TTC549 (cell line): ENCODE results near the gene POLG2.

Experiments used
- FAIRE-seq: peaks from 2 replicates; lab custom pipeline; 2012; peaks lifted over from hg19 to GRCh38; lab: Jason Lieb, UNC

The POLG2 gene

DNA sequence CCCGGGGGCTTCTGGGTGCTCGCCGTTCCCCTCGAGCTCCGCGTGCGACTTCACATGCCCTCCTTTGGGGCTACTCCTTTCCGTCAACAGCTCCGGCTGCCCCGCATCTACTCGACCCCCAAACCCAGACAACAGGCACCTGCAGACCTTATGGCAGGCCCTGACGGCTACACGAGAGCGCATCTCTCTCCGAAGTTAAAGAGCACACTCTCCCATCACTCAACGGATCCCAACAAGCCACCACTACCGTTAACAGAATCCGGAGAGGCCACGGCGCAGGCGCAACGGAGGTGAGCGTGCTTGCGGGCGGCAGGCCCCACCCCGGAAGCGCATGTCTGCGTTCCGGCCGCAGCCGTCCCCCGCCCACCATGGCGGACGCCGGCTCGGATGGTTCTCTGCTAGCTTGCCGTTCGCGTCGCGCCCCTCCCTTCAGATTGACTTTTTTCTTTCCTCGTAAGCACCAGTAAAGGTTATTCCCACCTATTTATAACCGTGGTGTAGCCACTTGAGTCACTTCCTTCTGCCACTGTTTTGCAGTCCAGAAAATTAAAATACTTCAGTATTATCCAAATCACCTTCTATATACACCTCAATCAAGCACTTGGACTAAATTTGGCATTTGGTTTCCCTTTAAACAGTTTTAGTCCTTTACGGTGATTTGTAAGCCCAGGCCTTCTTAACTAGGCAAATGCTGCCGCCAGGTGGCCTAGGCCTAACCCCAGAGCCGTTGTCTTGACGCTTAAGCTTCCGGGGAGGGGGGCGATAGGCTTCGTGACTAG, at the start of gene POLG2:
TSS of gene POLG2 (minus strand) at position 269 of the 779 bp plus-strand sequence. CDS start at position 183, 86 bp downstream.
- no peak for FAIRE-seq

DNA sequence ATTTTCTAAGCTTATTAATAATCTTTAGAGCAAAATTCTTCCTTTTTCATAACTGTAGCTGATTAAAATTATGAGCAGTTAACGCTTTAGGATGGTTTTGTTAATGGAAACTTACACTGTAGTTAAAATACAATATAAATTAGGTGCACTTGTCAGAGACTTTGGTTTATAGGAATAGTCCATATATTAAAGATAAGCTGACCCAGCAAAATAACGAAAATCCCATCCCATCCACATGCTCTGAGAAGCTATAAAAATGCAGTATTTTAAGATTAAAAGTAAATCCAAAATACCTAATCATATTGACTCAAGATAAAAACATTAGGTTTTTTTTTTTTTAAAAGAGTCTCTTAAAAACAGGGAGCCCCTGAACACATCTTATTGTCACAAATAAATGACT, 47.9 kb upstream of the POLG2 start:
- no peak for FAIRE-seq

DNA sequence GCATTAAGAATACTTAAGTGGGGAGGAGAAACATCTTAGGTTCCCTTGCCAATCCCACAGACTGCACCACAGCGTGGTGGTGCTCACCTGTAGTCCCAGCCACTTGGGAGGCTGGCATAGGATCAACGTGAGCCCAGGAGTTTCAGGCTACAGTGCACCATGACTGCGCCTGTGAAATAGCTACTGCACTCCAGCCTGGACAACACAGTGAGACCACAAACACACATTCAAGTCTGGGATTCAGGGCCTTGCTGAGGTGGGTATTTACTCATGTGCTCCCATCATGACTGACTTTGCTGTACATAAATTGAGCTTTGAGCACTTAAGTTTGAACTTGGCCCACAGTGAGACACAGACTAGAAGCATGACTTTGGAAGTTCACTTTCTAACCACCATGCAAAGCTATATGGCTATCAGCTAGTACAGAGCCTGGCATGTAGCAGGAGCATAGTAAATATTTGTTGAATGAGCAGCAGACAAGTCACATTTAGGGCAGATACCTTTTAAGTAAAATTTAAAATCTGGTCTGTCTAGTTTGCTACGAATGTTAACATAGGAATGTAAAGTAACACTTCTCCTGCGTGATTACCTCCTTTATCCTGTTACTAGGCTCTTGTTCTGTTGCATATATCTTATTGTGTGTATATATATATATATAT, 43.4 kb upstream of the POLG2 start:
- no peak for FAIRE-seq

DNA sequence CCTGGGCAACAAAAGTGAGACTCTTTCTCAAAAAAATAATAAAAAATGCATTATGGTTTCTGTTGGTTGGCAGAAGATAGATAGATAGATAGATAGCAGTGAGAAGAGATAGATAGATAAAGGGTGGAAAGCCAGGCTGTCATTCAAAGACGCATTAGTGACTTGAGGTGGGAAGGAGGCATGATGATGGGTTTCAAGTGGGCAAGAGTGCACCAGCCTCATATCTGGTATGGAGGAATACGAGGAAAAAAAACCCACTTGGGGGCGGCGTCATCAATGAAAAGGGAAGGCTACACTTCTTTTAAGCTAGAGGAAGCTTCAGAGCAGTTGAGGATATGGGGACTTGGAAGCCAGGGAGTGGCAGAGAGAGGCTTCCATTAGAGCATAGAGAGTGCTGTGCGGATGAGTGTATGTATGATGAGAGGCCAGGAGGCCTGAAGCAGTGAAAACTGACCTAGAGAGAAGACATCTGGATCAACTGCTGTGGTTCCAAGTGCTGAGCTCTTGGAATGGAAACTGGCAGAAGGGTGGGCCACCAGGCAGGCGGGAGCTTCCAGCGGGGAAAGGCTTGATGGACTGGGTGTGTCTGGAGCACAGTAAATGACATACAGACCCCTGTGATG, 41.8 kb upstream of the POLG2 start:
- FAIRE-seq = no peak

DNA sequence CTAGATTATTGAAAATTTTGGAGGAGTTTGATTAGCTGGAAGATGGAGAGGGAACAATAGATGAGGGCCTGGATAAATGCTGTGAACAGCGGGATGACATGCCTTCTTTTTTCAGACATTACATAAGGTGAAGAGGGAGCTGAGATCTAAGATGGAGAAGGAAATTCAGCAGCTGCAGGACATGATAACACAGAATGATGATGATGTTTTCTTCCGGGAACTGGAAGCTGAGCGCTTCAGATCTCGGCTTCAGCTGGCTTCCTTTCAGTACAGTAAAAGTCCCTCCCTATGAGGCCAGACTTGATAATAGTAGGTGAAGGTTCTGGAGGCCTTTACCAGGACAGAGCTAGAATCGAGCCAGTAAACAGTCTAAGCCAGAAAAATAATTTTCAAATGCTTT, 40.6 kb upstream of the POLG2 start:
- no peak for FAIRE-seq

DNA sequence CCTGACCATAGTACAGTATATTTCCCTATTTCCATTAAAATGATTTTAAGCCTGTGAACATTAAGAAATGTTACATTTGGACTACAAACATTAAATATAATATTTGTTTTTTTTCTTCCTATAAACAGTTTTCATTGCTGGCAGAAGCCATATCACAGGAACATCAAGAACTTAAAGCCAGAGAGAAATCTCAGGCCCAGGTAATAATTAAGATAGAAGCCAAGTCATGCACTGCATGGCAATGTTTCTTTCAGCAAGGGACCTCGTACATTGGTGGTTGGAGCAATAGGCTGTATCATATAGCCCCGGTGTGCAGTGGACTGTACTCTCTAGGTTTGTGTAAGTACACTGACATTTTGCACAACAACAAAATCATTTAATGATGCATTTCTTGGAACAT, 40.1 kb upstream of the POLG2 start:
- FAIRE-seq = no peak

DNA sequence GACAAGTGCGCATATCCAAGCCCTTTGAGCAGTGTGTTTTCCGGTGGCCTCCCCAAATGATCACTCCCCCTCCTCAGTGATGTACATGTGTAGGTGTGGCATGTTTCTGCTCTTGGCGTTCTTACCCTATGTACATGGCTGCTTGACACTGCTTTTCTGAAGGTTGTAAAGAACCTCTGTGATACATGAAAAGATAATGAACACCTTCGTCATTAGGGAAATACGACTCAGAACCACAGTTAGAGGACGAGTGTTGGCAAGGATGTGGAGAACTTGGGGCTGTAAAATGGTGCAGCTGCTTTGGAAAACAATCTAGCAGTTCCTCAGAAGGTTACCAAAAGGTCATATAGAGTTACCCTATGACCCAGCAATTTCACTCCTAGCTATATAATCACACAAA, 38.5 kb upstream of the POLG2 start:
- FAIRE-seq = no peak

DNA sequence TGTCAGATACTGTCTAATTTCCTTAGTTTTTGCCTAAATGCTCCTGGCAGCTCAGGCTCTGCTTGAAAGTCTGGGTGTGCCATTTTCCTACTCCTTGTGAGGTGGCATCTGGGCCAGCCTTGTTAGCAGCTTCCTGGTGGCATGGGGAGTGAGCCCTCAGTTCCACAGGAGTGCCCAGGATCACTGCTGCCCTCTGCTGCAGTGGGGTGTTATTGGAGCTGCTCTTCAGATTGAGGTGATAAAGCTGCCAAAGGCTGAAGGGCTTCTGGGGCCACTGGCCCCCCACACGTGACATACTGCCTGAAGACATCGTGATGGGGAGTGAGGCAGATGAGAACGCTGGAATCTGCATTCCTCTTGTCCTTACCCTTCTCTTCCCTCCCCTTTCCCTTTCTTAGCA, 37.3 kb upstream of the POLG2 start:
- no peak for FAIRE-seq

DNA sequence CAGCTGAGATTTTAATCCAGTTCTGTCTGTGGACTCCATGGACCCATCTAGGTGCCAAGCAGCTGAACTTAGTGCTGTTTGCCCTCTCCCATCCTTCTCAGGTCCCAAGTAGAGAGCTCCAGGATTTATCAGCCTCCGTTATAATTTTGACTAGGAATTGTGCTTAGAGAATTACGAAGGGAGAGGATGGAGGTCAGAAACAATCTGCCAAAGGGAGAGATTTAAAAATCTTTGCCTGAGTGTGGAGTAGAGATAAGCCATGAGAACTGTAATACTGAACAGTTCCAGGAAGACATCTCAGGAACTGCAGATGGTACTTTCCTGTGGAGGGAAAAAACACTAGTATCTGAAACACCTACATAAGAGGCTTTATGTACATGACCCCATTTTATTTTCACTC, 36.9 kb upstream of the POLG2 start:
- no peak for FAIRE-seq

DNA sequence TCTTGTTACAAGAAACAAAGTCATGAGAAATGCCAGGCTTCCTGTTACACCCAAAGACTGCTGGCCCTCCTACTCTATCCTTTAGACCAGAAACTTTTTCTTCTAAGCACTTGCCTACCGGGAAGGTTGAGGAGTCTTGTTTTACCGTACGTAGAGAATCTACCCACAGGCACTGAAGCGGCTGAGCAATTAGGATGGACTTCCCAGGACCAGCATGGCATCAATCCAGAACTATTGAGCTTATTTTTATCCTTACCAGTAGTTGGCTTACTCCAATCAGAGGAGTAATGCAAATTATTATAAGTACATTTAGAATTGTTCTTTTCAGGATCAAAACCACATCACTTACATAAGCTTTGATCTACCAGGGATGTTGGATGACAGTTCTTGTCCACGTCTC, 35.6 kb upstream of the POLG2 start:
- FAIRE-seq = no peak

DNA sequence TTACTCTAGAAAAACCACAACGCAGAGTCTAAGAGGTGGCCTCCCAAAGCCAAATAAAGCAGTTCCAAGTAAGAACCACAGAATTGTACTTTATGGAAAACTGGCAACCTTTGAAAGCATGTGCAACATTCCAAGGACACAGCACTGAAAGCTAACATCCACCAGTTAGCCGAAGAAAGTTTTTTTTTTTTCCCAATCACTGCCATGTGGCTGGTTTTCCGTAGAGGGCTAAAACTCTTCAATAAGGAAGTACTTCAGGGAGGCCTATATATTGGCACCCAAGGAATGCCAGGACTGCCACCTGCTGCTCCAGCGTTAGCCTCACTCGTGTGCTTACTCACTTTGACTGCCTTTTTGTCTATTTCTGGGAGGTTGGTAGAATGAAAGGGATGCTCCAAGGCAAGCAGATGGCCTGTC, 35.1 kb upstream of the POLG2 start:
- FAIRE-seq = no peak

DNA sequence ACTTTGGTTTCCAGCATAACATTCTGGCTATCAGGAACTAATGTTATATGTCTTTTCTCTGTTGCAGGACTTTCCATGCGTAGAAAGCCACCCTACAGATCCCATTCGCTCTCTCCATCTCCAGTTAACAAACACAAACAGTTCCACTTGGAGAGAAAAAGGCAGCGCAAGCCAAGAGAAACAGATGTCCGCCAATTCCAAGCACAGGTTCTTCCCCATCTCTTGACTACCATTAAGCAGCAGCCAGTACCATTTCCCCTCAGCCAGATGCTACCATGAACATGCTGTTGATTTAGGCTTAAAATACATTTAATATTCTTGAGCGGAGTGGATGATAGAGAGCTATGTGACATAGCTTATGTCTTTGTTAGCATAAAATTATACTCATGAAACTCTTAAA, 32.4 kb upstream of the POLG2 start:
- FAIRE-seq = no peak

DNA sequence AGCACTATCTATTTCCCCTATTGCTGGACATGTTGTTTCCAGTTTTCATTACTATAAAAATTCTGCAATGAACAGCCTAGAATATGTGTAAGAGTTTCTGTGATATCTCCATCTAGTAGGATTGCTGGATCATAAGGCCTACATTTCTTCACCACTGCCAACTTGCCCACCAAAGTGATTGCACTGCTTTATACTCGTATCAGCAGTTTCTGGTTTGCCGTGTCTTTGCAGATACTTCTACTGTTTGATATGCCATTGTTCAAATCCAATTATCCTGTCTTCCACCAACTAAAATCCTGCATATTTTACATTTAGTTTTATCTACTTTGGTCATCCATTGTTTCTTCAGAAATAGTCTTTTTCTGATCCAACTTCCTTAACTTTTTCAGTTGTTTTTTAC, 31.1 kb upstream of the POLG2 start:
- no peak for FAIRE-seq

DNA sequence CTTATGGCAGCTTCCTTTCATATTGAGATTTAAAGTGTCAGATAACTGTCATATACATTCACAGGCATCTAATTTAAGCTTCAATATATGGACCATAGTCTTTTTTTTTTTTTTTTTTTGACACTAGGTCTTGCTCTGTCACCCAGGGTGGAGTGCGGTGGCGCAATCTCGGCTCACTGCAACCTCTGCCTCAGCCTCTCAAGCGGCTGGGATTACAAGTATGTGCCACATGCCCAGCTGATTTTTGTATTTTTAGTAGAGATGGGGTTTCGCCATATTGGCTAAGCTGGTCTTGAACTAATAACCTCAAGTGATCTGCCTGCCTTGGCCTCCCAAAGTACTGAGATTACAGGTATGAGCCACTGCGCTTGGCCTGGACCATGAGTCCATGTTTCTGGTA, 23.5 kb upstream of the POLG2 start:
- no peak for FAIRE-seq

DNA sequence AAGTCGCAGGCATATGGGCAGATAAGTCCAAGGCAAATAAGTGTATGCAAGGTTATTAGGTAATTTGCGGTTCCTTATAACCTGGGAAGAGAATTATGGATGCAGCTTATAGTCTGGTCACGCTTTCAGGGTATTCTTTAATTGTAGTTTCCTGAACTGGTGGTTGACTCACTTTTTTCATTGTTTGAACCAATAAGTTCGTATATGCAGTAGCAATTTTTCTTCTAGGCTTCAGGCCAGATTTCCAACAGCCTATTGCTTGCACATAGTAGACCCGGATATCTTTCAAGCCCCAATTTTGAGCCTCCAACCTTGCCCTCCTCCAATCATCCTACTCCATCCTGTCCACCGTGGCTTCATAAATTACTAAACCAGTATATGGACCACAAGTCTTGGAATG, 22.7 kb upstream of the POLG2 start:
- no peak for FAIRE-seq

DNA sequence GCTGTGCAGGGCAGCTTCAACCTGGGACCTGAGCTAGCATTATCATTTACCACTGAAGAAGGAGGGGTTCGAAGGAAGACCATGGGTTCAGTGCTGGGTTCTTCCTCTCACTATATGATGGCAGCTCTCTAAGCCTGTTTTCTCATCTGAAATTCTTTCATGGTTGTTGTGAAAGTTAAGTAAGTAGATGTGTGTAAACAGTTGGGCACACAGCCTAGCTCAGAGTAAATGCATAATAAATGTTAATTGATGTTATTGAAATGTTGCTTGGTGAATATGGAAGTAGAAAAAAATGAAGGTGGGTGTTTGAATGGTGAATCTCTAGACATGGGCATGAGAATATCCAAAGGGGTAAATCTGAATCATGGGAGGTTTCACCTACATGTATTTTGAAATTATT, 19.0 kb upstream of the POLG2 start:
- no peak for FAIRE-seq

DNA sequence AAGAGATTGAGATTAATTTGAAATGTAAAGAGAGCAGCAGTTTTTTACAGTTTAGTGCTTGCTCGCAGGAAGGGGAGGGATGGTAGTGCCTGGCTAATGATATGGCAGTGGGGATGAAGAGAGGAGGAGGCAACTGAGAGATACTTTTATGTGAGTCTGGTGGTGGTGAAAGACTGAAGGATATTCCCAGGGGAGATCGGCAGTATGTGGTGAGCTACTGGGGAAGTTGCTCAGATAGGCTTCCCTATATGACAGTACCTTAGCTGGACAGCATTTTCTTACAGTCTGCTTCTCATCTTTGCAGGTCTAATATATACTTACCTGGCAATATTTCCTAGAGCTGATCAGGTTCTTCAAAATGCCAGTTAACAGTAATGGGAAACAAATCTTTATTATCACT, 18.6 kb upstream of the POLG2 start:
- FAIRE-seq = no peak

DNA sequence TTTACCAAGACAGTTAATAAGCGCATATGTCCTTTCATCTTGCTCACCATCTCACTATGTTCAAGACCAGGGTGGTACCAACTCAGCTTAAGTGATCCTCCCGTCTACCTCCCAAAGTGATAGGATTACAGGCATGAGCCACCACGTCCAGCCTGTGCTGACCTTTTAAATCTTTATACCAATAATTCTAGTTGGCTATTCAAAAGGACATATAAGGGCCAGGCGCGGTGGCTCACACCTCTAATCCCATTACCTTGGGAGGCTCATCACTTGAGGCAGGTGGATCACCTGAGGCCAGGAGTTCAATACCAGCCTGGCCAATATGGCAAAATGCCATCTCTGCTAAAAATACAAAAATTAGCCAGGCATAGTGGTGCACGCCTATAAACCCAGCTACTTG, 12.3 kb upstream of the POLG2 start:
- FAIRE-seq = no peak

DNA sequence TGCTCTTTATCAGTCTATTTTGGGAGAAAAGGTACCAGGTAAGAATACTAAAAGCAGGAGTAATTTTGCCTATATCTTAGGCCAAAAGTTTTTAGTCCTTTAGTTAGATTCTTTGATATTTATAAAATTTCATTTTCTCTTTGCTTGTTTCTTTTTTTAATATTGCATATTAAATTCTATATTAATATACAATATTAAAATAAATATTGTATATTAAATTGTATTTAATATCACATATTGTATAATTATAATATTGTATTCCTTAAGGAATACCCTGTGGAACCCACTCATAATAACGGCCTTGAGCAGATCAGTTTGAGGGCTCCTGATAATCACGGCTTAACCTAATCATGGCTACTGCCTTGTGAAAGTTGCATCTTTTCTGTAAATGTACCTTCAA, 11.8 kb upstream of the POLG2 start:
- no peak for FAIRE-seq

DNA sequence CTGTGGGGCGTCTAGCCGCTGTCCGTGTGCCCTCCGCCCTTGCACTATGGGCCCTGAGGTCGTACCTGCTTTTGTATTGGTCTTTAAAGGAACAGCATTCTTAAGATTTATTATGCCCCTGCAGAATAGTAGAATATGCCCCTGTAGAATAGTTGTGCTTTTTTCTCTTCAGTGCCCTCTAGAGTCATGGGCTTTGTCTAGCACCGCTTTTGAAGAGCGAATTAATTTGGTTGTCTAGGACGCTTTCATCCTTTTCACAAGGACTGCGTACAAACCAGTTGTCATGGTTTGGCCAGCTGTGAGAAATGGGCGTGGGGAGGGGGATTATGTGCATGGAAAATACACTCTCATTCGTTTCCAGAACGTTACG, 10.5 kb upstream of the POLG2 start:
- no peak for FAIRE-seq

DNA sequence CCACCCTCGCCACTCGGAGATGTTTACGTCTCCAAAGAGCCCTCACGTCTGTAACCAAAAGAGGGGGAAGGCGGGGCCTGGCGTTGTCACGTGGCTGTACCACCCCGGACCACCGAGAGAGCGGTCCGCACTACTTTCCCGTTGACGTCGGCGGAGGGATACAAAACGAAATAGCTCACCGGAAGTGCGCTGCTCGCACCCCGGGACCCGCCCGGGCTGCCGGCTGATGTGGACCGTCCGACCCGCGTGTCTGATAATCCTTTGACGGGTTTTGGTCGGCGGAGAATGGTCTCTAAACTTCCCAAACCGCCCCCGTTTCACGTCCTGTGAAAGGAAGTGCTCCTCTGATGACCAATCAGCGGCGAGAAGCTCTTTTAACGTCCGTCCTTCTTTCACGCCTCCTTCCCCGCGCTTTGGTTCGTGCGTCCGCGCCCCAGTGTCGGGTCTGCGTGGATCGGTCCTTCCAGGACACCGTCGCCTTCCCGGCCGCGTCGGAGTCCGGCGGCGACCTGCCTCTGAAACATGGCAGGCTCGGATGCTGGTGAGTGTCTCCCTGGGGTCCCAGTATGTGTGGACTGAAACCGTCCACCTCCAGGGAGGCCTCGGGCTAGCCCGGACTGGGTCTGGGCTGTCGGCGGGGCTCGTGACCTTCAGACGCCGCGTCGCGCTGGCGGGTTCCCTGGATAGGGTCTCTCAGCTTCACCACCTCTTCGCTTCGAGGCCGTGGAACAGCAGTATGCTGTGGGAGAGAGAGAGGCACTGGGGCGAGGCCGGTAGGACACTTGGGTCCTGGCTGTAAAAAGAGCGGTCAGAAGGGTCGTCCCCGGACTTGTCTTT, 9.9 kb upstream of the POLG2 start, which contains the start of gene CEP95:
TSS of gene CEP95 (plus strand) at position 402 of the 837 bp plus-strand sequence. CDS start at position 523, 121 bp downstream.
- no peak for FAIRE-seq

DNA sequence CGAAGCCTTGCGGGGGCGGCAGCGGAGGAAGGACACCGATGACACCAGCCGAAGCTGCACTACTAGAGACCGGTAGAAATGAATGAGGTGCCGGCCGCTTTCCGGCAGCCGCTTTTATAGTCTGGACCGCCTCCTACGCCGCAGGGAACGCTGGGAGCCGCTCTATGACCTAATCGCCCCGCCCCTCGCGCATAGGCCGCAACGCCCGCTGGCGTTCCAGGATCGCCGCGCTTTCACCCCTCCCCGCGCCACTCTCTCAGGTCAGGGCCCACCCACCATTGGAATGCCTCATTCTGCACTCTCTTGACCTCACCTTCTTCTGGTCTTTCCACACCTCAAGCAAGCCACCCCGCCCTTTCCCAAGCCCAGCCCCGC, 9.3 kb upstream of the POLG2 start, which contains the start of gene DDX5:
TSS of gene DDX5 (minus strand) at position 89 of the 375 bp plus-strand sequence. CDS start 170 bp downstream, outside the sequence.
- FAIRE-seq = no peak
